ENCODE results near the gene SLAIN1. TPM values are rescaled to one million over a fixed set of nuclear protein-coding genes. Genes with fewer than 3 reads are reported as not detected.
"Not testable (repeated sequence)": the region's sequence is repeated elsewhere in the genome, so short reads cannot be mapped to it uniquely, and the experiment has no call there.

Gene SLAIN1
- total RNA-seq (10 to 100 TPM; 52.7 to 61.4 TPM), polyA plus RNA-seq (10 to 100 TPM; 25.8 to 51.7 (median 48.4) TPM), total RNA-seq (46.1 to 59.1 (median 53.4) reads per million in 6 experiments)

GRCh38 chr13:77697217-77698103 is at the start of gene SLAIN1:
SLAIN1 (plus strand) TSS chr13:77697687; CDS start chr13:77697914, 227 bp downstream.
- H3K27ac Mint-ChIP-seq, result peak within 1 kb of the TSS; percentile 69 to 97 (median 91)
- H3K4me1 Mint-ChIP-seq, result peaks cover 10 to 51% (median 39%) of the 10 kb centered on the region in 4 donors
- H3K9me3 Mint-ChIP-seq, result no peaks in the 10 kb centered on the region
- no peaks in the 10 kb centered on the region for H3K27me3 Mint-ChIP-seq
- peaks cover 0 to 4% (median 3%) of the 10 kb centered on the region in 3 donors for H3K36me3 Mint-ChIP-seq
- peak within 1 kb of the TSS; percentile 92 to 100 (median 98) for H3K4me3 Mint-ChIP-seq
- POLR2A ChIA-PET, result interaction anchor here (0.5 to 3.1 kb wide), 9 partner anchors 51 to 1708 kb away, joined by 3 to 16 read pairs (median 4); partner anchors contain the start of genes CLN5, FBXL3, KCTD12 and MYCBP2
- ATAC-seq, result peak; percentile 80 to 85
- DNase-seq, result peak; percentile 81 to 94 (median 87)

- ATAC-seq (no peak), DNase-seq (no peak)
- POLR2A ChIA-PET, result no interaction called here
- peaks cover 0 to 15% (median 7%) of the 10 kb centered on the region in 9 donors for H3K9me3 Mint-ChIP-seq
- no peak overlapping the region for H3K27ac Mint-ChIP-seq
- no peaks in the 10 kb centered on the region for H3K4me1 Mint-ChIP-seq
- peaks cover 0 to 6% (median 5%) of the 10 kb centered on the region in 5 donors for H3K27me3 Mint-ChIP-seq
- peaks cover 0 to 7% (median 0%) of the 10 kb centered on the region in 3 donors for H3K36me3 Mint-ChIP-seq
- H3K4me3 Mint-ChIP-seq, result no peak overlapping the region
Measured at GRCh38 chr13:77650409-77650808, 47.1 kb upstream of the SLAIN1 start.

- H3K27ac Mint-ChIP-seq, result no peak overlapping the region
- DNase-seq, result no peak
- H3K36me3 Mint-ChIP-seq, result peaks cover 0 to 7% (median 0%) of the 10 kb centered on the region in 3 donors
- H3K4me3 Mint-ChIP-seq, result no peak overlapping the region
- no peaks in the 10 kb centered on the region for H3K4me1 Mint-ChIP-seq
- no peak for ATAC-seq
- H3K9me3 Mint-ChIP-seq, result peaks cover 0 to 15% (median 7%) of the 10 kb centered on the region in 9 donors
- POLR2A ChIA-PET, result no interaction called here
- peaks cover 0 to 6% (median 1%) of the 10 kb centered on the region in 5 donors for H3K27me3 Mint-ChIP-seq
Measured at GRCh38 chr13:77653301-77653700, 44.2 kb upstream of the SLAIN1 start.

- H3K27ac Mint-ChIP-seq, H3K9me3 Mint-ChIP-seq, H3K27me3 Mint-ChIP-seq, H3K4me1 Mint-ChIP-seq, H3K4me3 Mint-ChIP-seq, POLR2A ChIA-PET, DNase-seq, ATAC-seq, H3K36me3 Mint-ChIP-seq: not testable (repeated sequence)
Measured at GRCh38 chr13:77660016-77660415, 37.5 kb upstream of the SLAIN1 start.

GRCh38 chr13:77660841-77661250 is 36.6 kb upstream of the SLAIN1 start:
- Mint-ChIP-seq H3K27me3 (peaks cover 0 to 4% (median 0%) of the 10 kb centered on the region in 5 donors), H3K27ac (no peak overlapping the region), H3K4me3 (no peak overlapping the region), H3K36me3 (no peaks in the 10 kb centered on the region), H3K9me3 (peaks cover 0 to 2% (median 0%) of the 10 kb centered on the region in 9 donors), H3K4me1 (no peaks in the 10 kb centered on the region)
- ATAC-seq (no peak), DNase-seq (no peak)
- POLR2A ChIA-PET, result no interaction called here

GRCh38 chr13:77662301-77662700 is 35.2 kb upstream of the SLAIN1 start:
- H3K36me3 Mint-ChIP-seq, H3K4me3 Mint-ChIP-seq, ATAC-seq, H3K9me3 Mint-ChIP-seq, POLR2A ChIA-PET, H3K4me1 Mint-ChIP-seq, H3K27ac Mint-ChIP-seq, DNase-seq: not testable (repeated sequence)
- H3K27me3 Mint-ChIP-seq, result peaks cover 0 to 15% (median 7%) of the 10 kb centered on the region in 5 donors

GRCh38 chr13:77662831-77663230 is 34.7 kb upstream of the SLAIN1 start:
- DNase-seq, H3K4me1 Mint-ChIP-seq, H3K36me3 Mint-ChIP-seq, H3K9me3 Mint-ChIP-seq, H3K27ac Mint-ChIP-seq, POLR2A ChIA-PET, ATAC-seq, H3K4me3 Mint-ChIP-seq: not testable (repeated sequence)
- H3K27me3 Mint-ChIP-seq, result peaks cover 0 to 18% (median 10%) of the 10 kb centered on the region in 5 donors

GRCh38 chr13:77674852-77675251 is 22.6 kb upstream of the SLAIN1 start:
- no peaks in the 10 kb centered on the region for H3K4me1 Mint-ChIP-seq
- DNase-seq (no peak), ATAC-seq (no peak)
- peaks cover 0 to 16% (median 3%) of the 10 kb centered on the region in 9 donors for H3K9me3 Mint-ChIP-seq
- POLR2A ChIA-PET, result no interaction called here
- no peaks in the 10 kb centered on the region for H3K36me3 Mint-ChIP-seq
- no peak overlapping the region for H3K4me3 Mint-ChIP-seq
- peaks cover 24 to 80% (median 40%) of the 10 kb centered on the region in 5 donors for H3K27me3 Mint-ChIP-seq
- H3K27ac Mint-ChIP-seq, result no peak overlapping the region

GRCh38 chr13:77678691-77679235 is 18.7 kb upstream of the SLAIN1 start:
- Mint-ChIP-seq H3K4me1 (no peaks in the 10 kb centered on the region), H3K36me3 (no peaks in the 10 kb centered on the region), H3K27ac (no peak overlapping the region), H3K27me3 (peaks cover 7 to 53% (median 23%) of the 10 kb centered on the region in 5 donors), H3K9me3 (peaks cover 0 to 6% (median 0%) of the 10 kb centered on the region in 9 donors), H3K4me3 (no peak overlapping the region)
- POLR2A ChIA-PET, result no interaction called here
- DNase-seq, result no peak
- no peak for ATAC-seq

GRCh38 chr13:77687799-77688198 is 9.7 kb upstream of the SLAIN1 start:
- Mint-ChIP-seq H3K9me3 (peaks cover 0 to 15% (median 11%) of the 10 kb centered on the region in 9 donors), H3K4me1 (no peaks in the 10 kb centered on the region), H3K27ac (no peak overlapping the region), H3K27me3 (peaks cover 0 to 1% (median 0%) of the 10 kb centered on the region in 5 donors), H3K4me3 (no peak overlapping the region), H3K36me3 (no peaks in the 10 kb centered on the region)
- POLR2A ChIA-PET, result no interaction called here
- DNase-seq (no peak), ATAC-seq (no peak)

GRCh38 chr13:77691871-77692270 is 5.6 kb upstream of the SLAIN1 start:
- ATAC-seq, result no peak
- H3K27ac Mint-ChIP-seq, result no peak overlapping the region
- H3K4me3 Mint-ChIP-seq, result no peak overlapping the region
- H3K9me3 Mint-ChIP-seq, result peaks cover 0 to 7% (median 3%) of the 10 kb centered on the region in 9 donors
- peaks cover 6 to 17% (median 13%) of the 10 kb centered on the region in 4 donors for H3K4me1 Mint-ChIP-seq
- no peaks in the 10 kb centered on the region for H3K27me3 Mint-ChIP-seq
- no peaks in the 10 kb centered on the region for H3K36me3 Mint-ChIP-seq
- DNase-seq, result no peak
- POLR2A ChIA-PET, result no interaction called here

GRCh38 chr13:77692746-77693448 is 4.6 kb upstream of the SLAIN1 start:
- Mint-ChIP-seq H3K4me3 (no peak overlapping the region), H3K9me3 (no peaks in the 10 kb centered on the region), H3K27ac (no peak overlapping the region), H3K4me1 (peaks cover 6 to 21% (median 16%) of the 10 kb centered on the region in 4 donors), H3K36me3 (no peaks in the 10 kb centered on the region), H3K27me3 (no peaks in the 10 kb centered on the region)
- POLR2A ChIA-PET, result no interaction called here
- no peak for DNase-seq
- no peak for ATAC-seq

Measured in naive thymus-derived CD8-positive, alpha-beta T cell (primary cell).